Endodermal cell (in vitro differentiated cells): Measurements from ENCODE around the gene ATAD3A. TPM values are rescaled to one million over a fixed set of nuclear protein-coding genes. Genes with fewer than 3 reads are reported as not detected.
A peak's percentile ranks its signal among the peaks of the same experiment; 100 is the strongest.

Experiments
- DNase-seq: peaks from one replicate; pipeline ENCODE4 v3.0.0-alpha.2; 2017
- H3K27ac ChIP-seq: 2 replicates; pipeline ENCODE4 v1.5.1; 2013; ENCODE audit warnings: mild to moderate bottlenecking, low read depth, low read length, moderate library complexity
- H3K27me3 ChIP-seq: 2 replicates; pipeline ENCODE4 v1.6.1; 2013; ENCODE audit warnings: mild to moderate bottlenecking, low read length, moderate library complexity; ENCODE audit not compliant: insufficient read depth, control insufficient read depth, poor library complexity, severe bottlenecking
- H3K36me3 ChIP-seq: 2 replicates; pipeline ENCODE4 v1.7.0; 2013; ENCODE audit warnings: mild to moderate bottlenecking, low read length, moderate library complexity; ENCODE audit not compliant: control insufficient read depth, insufficient read depth
- H3K4me1 ChIP-seq: one replicate; pipeline ENCODE4 v1.7.0; 2013; ENCODE audit warnings: low read length; ENCODE audit not compliant: control insufficient read depth, insufficient read depth
- H3K4me3 ChIP-seq: 2 replicates; pipeline ENCODE4 v1.5.1; 2013; ENCODE audit warnings: mild to moderate bottlenecking, low read length, moderate library complexity
- H3K9ac ChIP-seq: 2 replicates; pipeline ENCODE4 v1.6.1; 2013; ENCODE audit warnings: mild to moderate bottlenecking, low read length, moderate library complexity; ENCODE audit not compliant: poor library complexity, severe bottlenecking; ENCODE audit errors: extremely low read depth
- H3K9me3 ChIP-seq: 2 replicates; pipeline ENCODE4 v1.6.1; 2013; ENCODE audit warnings: mild to moderate bottlenecking, low read length, moderate library complexity; ENCODE audit not compliant: control insufficient read depth
- H3K27ac Mint-ChIP-seq: 2 replicates; pipeline ENCODE4 v1.8.0; 2020; ENCODE audit warnings: mixed read lengths
- H3K27me3 Mint-ChIP-seq: 2 replicates; pipeline ENCODE4 v1.8.0; 2021; ENCODE audit warnings: mild to moderate bottlenecking, mixed read lengths; ENCODE audit not compliant: insufficient read depth
- H3K36me3 Mint-ChIP-seq: 2 replicates; pipeline ENCODE4 v1.8.0; 2020; ENCODE audit warnings: low read depth, mixed read lengths
- H3K4me1 Mint-ChIP-seq: 2 replicates; pipeline ENCODE4 v1.8.0; 2020; ENCODE audit warnings: mixed read lengths
- H3K4me3 Mint-ChIP-seq: 2 replicates; pipeline ENCODE4 v1.8.0; 2020; ENCODE audit warnings: mild to moderate bottlenecking, moderate library complexity, mixed read lengths
- H3K9me3 Mint-ChIP-seq: 2 replicates; pipeline ENCODE4 v1.8.0; 2020; ENCODE audit warnings: mild to moderate bottlenecking, mixed read lengths
- WGBS, 2 experiments: methylation state at CpG; one replicate each; pipeline versions ENCODE4 v1.1.5 to v1.1.7; 2013; ENCODE audit warnings: missing lambda C conversion rate in 2 of 2, mixed read lengths in 1 of 2; ENCODE audit not compliant: insufficient coverage in 1 of 2, insufficient read length in 1 of 2; 5-methylcytosine and 5-hydroxymethylcytosine counted together
- total RNA-seq, 2 donors: library from RNA; stranded (reverse); fragmentation: NEBNext Ultra II Directional in 1 of 2; extraction: Animal tissue kit (Norgen Biotek cat#: 25700) in 1 of 2; gene quantifications; 2 replicates in 1 of 2; 3 replicates in 1 of 2; pipeline ENCODE4 v1.2.1, GENCODE V29; 2021
- TF ChIP-seq, protein P1 (sequence below): fragments of 200-600 bp; sonication (generic); conservative IDR thresholded peaks from 2 replicates; pipeline ENCODE4 v1.5.0; 2021; ENCODE audit warnings: antibody characterized with exemption, mild to moderate bottlenecking

The ATAD3A gene
- total RNA-seq, 2 donors from 2014 or later, result 42.8 to 47.6 TPM

DNA sequence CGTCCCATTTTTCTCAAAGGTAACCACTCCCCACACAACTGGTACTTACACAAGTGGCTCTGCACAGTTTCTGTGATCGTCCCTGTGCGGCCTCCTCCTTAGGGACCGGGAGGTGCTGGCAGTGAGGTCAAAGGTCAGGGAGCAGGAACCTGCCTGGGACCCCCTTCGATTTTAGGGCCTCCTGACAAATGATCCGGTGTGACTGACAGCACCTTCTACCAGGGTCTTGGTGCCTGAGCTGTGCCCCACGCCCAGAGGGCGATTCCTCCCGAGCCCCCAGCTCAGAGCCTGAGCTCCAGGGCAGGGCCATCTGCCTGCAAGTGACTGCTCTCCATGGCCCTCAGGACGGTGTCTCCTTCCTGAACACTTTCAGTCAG lies 40.3 kb downstream of the ATAD3A start:
- Histone ChIP-seq H3K4me3 (no peak overlapping the region), H3K9me3 (no peaks in the 10 kb centered on the region), H3K9ac (no peak overlapping the region), H3K27ac (no peak overlapping the region), H3K36me3 (peaks cover 22% of the 10 kb centered on the region), H3K4me1 (no peaks in the 10 kb centered on the region), H3K27me3 (no peaks in the 10 kb centered on the region)
- no peak overlapping the region for H3K4me3 Mint-ChIP-seq
- H3K27ac Mint-ChIP-seq, result peak overlapping the region; percentile 64
- TF ChIP-seq, protein P1, sequence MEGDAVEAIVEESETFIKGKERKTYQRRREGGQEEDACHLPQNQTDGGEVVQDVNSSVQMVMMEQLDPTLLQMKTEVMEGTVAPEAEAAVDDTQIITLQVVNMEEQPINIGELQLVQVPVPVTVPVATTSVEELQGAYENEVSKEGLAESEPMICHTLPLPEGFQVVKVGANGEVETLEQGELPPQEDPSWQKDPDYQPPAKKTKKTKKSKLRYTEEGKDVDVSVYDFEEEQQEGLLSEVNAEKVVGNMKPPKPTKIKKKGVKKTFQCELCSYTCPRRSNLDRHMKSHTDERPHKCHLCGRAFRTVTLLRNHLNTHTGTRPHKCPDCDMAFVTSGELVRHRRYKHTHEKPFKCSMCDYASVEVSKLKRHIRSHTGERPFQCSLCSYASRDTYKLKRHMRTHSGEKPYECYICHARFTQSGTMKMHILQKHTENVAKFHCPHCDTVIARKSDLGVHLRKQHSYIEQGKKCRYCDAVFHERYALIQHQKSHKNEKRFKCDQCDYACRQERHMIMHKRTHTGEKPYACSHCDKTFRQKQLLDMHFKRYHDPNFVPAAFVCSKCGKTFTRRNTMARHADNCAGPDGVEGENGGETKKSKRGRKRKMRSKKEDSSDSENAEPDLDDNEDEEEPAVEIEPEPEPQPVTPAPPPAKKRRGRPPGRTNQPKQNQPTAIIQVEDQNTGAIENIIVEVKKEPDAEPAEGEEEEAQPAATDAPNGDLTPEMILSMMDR, result no peak
- H3K9me3 Mint-ChIP-seq, result no peaks in the 10 kb centered on the region
- no peaks in the 10 kb centered on the region for H3K4me1 Mint-ChIP-seq
- no peak for DNase-seq
- H3K36me3 Mint-ChIP-seq, result peaks cover 16% of the 10 kb centered on the region
- WGBS, 2 experiments, result 92 to 95% methylated on average over 7 to 10 of the region's 10 CpGs
- no peaks in the 10 kb centered on the region for H3K27me3 Mint-ChIP-seq

DNA sequence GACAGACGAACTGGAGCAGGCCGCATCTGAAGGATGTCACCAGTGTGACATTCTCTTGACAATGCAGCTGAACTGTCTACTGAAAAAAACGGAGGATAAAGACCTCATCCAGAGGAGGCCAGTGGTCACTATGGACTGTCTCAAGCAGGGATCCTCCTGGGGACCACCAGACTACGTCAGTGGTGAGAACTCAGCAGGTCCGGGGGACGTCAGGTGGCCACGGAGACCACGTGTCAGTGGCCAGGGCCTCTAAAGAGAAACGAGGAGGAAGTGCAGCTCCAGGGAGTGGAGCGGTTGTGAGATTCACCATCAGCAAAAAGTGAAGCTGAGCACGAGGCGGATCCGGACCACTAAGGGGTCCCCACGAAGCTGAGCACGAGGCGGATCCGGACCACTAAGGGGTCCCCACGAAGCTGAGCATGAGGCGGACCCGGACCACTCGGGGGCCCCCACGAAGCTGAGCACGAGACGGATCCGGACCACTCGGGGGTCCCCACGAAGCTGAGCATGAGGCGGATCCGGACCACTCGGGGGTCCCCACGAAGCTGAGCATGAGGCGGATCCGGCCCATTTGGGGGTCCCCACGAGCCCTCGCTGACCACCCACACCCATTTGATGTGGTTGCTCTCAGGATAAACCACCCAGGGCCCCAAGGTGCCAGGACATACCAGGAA lies 42.0 kb downstream of the ATAD3A start:
- H3K27ac Mint-ChIP-seq, result peak overlapping the region; percentile 58
- WGBS, 2 experiments, result 97% methylated on average over 34 to 35 of the region's 35 CpGs

DNA sequence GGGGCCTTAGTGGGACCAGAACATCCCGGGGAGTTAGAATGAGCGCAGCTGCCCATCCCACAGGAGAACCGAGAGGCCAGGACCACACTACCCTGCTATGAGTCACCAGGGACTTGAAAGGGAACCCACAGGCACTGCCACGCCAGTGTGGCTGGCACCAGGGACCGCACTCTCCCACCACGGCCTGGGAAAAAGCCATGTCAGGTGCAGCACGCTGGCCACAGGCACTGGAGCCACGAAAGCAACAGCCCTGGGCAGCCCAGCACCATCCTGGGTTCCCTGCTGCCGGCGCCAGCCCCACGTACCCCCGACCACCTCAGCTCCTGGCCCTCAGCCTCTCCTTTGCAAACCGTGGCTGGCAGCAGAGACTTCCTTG lies 42.6 kb downstream of the ATAD3A start:
- Histone ChIP-seq H3K4me1 (no peaks in the 10 kb centered on the region), H3K36me3 (peaks cover 22% of the 10 kb centered on the region), H3K27ac (no peak overlapping the region), H3K9ac (no peak overlapping the region), H3K4me3 (no peak overlapping the region), H3K27me3 (no peaks in the 10 kb centered on the region), H3K9me3 (no peaks in the 10 kb centered on the region)
- H3K27me3 Mint-ChIP-seq, result no peaks in the 10 kb centered on the region
- WGBS, 2 experiments, result 96 to 97% methylated on average over 9 to 13 of the region's 13 CpGs
- peaks cover 4% of the 10 kb centered on the region for H3K36me3 Mint-ChIP-seq
- no peak overlapping the region for H3K27ac Mint-ChIP-seq
- no peak for DNase-seq
- peaks cover 1% of the 10 kb centered on the region for H3K4me1 Mint-ChIP-seq
- TF ChIP-seq, protein P1, result no peak
- H3K4me3 Mint-ChIP-seq, result no peak overlapping the region
- H3K9me3 Mint-ChIP-seq, result no peaks in the 10 kb centered on the region

More for the DNA sequence above, 42.0 kb downstream of the ATAD3A start:
- H3K9me3 Mint-ChIP-seq, result no peaks in the 10 kb centered on the region
- H3K36me3 Mint-ChIP-seq, result peaks cover 5% of the 10 kb centered on the region
- peaks cover 1% of the 10 kb centered on the region for H3K4me1 Mint-ChIP-seq
- H3K4me3 ChIP-seq, result no peak overlapping the region
- peaks cover 21% of the 10 kb centered on the region for H3K36me3 ChIP-seq
- H3K4me3 Mint-ChIP-seq, result no peak overlapping the region
- no peak for DNase-seq
- H3K27me3 ChIP-seq, result no peaks in the 10 kb centered on the region
- no peaks in the 10 kb centered on the region for H3K27me3 Mint-ChIP-seq
- no peak overlapping the region for H3K27ac ChIP-seq
- H3K9me3 ChIP-seq, result no peaks in the 10 kb centered on the region
- TF ChIP-seq, protein P1, result no peak
- no peak overlapping the region for H3K9ac ChIP-seq
- no peaks in the 10 kb centered on the region for H3K4me1 ChIP-seq
